Epithelial cell of proximal tubule (primary cell): ENCODE data around the gene SPRR2G. TPM values are rescaled to one million over a fixed set of nuclear protein-coding genes. Genes with fewer than 3 reads are reported as not detected.

ENCODE experiments used
- DNase-seq: peaks from one replicate; pipeline ENCODE4 v3.0.0-alpha.2; 2011; ENCODE audit warnings: low read depth
- H3K4me3 ChIP-seq: 2 replicates; pipeline ENCODE4 v1.5.1; 2011; ENCODE audit warnings: low read depth, mild to moderate bottlenecking, low read length
- CTCF ChIP-seq: conservative IDR thresholded peaks from 2 replicates; pipeline ENCODE4 v1.5.1; 2012; ENCODE audit warnings: low read depth, mild to moderate bottlenecking, low read length
- total RNA-seq: library from RNA; depleted of rRNA; stranded (reverse); fragments of >200 nt; gene quantifications from 2 replicates; pipeline ENCODE4 v1.2.3, GENCODE V29; 2015

SPRR2G gene
- total RNA-seq, 1 donor from 2014 or later = not detected

DNA sequence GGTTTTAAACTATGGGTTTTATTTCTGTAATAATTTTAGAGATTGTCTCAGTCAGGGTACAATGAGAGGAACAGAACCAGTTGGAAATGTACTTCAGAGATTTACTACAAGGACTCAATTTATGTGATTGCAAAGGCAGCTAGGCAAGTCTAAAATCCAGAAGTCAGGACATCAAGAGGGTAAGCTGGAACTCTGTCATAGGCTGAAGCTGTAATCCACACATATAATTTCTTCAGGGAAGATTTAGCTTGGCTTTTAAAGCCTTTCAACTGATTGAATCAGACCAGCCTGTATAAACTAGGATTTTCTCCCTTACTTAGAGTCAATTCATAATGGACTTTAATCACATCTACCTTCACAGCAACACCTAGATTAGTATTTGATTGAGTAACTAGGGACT lies 28.2 kb upstream of the SPRR2G start:
- no peak for DNase-seq
- H3K4me3 ChIP-seq = no peak overlapping the region
- TF ChIP-seq CTCF = no peak

DNA sequence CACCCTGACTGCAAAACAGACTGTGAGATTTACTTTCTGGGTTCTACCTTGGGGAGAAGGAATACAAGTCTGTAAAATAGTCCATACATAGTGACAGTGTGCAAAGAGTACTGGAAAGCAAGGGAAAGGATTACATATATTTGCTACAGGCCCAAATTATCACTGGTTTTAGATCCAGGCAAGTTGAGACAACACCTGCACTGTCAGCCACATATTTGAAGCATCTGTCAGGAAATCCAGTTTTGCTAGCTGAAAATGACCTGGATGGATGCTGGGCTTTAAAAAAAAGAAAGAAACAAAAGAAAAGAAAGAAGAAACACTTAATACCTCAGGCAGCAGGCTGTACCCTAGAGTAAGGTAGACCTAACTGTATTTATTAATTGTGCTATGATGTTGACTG lies 23.9 kb upstream of the SPRR2G start:
- no peak for TF ChIP-seq CTCF
- no peak for DNase-seq

GRCh38 chr1:153168686-153169085 lies 18.0 kb upstream of the SPRR2G start:
- no peak for TF ChIP-seq CTCF
- no peak overlapping the region for H3K4me3 ChIP-seq
- DNase-seq = no peak

More for the DNA sequence above, 23.9 kb upstream of the SPRR2G start:
- no peak overlapping the region for H3K4me3 ChIP-seq

GRCh38 chr1:153155541-153155940 lies 4.9 kb upstream of the SPRR2G start:
- no peak for DNase-seq
- no peak for TF ChIP-seq CTCF
- no peak overlapping the region for H3K4me3 ChIP-seq

- TF ChIP-seq CTCF = no peak
- H3K4me3 ChIP-seq = no peak overlapping the region
- DNase-seq = no peak
Observed at GRCh38 chr1:153152481-153152880, 1.8 kb upstream of the SPRR2G start.

DNA sequence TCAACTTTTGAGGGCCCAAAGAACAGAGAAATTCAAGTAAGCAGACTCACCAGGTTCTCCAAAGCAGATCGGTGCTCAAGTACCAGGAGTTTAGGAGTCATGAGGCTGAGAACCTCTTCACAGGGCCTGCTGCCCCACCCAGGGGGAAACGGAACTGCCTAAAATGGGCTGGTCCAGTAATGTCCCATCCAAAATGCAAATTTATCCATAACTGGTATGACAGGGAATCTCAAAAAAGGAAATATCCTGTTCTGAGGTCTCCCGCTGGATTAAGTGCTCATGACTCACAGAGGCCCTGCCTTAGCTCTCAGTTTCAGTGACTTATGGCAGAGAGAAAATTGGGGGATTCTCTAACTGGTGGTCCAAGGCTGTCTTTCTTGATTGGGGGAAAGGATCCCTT lies 9.3 kb downstream of the SPRR2G start:
- DNase-seq = no peak
- TF ChIP-seq CTCF = no peak

GRCh38 chr1:153140484-153140883 lies 10.2 kb downstream of the SPRR2G start:
- no peak for DNase-seq
- no peak for TF ChIP-seq CTCF
- H3K4me3 ChIP-seq = no peak overlapping the region

More for the DNA sequence above, 9.3 kb downstream of the SPRR2G start:
- no peak overlapping the region for H3K4me3 ChIP-seq
